ENCODE data around the gene TBATA.

GRCh38 chr10:70799124-70799523 lies 13.9 kb upstream of the TBATA start:
- TF ChIP-seq, protein P1, sequence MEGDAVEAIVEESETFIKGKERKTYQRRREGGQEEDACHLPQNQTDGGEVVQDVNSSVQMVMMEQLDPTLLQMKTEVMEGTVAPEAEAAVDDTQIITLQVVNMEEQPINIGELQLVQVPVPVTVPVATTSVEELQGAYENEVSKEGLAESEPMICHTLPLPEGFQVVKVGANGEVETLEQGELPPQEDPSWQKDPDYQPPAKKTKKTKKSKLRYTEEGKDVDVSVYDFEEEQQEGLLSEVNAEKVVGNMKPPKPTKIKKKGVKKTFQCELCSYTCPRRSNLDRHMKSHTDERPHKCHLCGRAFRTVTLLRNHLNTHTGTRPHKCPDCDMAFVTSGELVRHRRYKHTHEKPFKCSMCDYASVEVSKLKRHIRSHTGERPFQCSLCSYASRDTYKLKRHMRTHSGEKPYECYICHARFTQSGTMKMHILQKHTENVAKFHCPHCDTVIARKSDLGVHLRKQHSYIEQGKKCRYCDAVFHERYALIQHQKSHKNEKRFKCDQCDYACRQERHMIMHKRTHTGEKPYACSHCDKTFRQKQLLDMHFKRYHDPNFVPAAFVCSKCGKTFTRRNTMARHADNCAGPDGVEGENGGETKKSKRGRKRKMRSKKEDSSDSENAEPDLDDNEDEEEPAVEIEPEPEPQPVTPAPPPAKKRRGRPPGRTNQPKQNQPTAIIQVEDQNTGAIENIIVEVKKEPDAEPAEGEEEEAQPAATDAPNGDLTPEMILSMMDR (IDR thresholded peaks at IDR 0.05; ENCODE audit: low read depth, low read length): no peak
- TF ChIP-seq POLR2A (IDR thresholded peaks at IDR 0.05; ENCODE audit: extremely low read depth, insufficient read length): no peak
- TF ChIP-seq, protein P2, sequence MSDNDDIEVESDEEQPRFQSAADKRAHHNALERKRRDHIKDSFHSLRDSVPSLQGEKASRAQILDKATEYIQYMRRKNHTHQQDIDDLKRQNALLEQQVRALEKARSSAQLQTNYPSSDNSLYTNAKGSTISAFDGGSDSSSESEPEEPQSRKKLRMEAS (IDR thresholded peaks at IDR 0.05; ENCODE audit: low read depth, low read length): no peak
